GM10266 (cell line): ENCODE measurements around the gene NCSTN.
A peak's percentile ranks its signal among the peaks of the same experiment; 100 is the strongest.

ENCODE experiments used
- DNase-seq: peaks from one replicate; pipeline ENCODE4 v3.0.0; 2012; ENCODE audit errors: extremely low spot score
- TF ChIP-seq, protein P1 (sequence below): IDR thresholded peaks from 2 replicates; pipeline ENCODE4 v1.5.1; 2012; ENCODE audit warnings: mild to moderate bottlenecking, low read depth; ENCODE audit not compliant: control insufficient read depth, insufficient read depth; ENCODE audit errors: missing control alignments

Gene NCSTN

DNA sequence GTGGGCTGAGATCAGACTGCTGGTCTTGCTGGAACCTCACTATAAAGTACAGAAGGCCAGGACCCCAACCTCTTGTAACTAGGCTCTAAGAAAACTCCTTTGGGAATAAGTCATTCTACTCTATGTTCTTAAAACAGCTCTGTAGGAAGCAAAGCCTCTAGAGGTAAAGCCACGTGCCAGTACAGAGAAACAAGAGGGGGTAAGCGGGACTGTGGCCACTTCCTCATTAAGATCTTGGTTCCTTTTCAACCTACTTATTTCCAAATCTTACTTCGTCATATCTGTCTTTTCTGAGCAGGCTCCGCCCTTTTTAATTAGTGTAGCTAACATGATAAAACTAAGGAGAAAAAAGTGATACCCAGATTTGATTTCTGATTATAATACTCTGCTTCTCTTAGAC lies 3.8 kb downstream of the NCSTN start:
- TF ChIP-seq, protein P1, sequence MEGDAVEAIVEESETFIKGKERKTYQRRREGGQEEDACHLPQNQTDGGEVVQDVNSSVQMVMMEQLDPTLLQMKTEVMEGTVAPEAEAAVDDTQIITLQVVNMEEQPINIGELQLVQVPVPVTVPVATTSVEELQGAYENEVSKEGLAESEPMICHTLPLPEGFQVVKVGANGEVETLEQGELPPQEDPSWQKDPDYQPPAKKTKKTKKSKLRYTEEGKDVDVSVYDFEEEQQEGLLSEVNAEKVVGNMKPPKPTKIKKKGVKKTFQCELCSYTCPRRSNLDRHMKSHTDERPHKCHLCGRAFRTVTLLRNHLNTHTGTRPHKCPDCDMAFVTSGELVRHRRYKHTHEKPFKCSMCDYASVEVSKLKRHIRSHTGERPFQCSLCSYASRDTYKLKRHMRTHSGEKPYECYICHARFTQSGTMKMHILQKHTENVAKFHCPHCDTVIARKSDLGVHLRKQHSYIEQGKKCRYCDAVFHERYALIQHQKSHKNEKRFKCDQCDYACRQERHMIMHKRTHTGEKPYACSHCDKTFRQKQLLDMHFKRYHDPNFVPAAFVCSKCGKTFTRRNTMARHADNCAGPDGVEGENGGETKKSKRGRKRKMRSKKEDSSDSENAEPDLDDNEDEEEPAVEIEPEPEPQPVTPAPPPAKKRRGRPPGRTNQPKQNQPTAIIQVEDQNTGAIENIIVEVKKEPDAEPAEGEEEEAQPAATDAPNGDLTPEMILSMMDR = no peak
- no peak for DNase-seq

DNA sequence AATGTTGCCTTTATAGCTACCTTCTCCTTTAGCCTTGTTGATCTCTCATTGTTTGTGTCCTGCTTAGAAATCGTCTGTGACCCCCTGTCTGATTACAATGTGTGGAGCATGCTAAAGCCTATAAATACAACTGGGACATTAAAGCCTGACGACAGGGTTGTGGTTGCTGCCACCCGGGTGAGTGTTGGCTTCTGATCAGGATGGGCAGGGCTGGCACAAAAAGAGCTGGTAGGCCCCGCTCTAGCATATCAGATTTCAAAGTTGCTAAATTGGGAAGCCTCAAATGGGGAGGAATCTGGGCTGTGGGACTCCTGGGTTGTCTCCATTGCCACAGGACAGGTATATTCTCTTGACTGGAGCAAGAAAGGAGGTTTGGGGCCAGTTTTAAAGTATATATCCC lies 8.4 kb downstream of the NCSTN start:
- TF ChIP-seq, protein P1 = no peak
- no peak for DNase-seq

DNA sequence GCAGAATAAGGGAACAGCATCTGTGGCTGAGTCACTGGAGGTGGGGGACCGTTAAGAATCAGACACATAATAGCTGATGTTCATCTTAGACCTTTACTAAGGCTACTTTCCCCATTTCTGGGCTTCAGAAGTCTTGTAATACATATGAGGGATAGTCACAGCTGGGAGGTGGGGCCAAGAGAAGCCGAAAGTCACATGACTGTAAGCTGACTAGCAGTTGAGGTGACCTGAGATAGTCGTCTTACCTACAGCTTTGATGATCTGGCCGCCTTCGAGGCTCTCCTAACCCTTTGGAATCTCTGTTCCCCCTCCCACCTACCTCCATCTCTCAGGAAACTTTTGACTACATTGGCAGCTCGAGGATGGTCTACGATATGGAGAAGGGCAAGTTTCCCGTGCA lies 9.4 kb downstream of the NCSTN start:
- TF ChIP-seq, protein P1 = no peak
- no peak for DNase-seq

DNA sequence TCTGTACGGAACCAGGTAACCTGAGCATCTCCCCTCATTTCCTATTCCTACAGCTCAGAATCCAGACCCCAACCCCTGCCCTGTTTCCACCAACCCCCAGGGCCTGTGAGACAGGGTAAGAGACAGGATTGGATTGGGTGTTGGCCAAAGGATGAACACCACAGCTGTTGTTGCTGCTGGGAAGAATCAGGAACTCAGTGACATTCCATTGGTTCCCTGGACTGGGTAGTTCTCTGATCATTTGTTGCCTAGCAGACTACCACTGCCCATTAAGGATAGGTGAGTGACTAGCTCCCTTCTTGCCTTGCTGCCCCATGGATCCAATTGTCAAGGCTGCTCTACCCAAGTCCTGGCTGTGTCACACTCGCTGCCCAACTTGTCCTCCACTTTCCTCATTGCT lies 10.0 kb downstream of the NCSTN start:
- DNase-seq = no peak
- TF ChIP-seq, protein P1 = no peak

DNA sequence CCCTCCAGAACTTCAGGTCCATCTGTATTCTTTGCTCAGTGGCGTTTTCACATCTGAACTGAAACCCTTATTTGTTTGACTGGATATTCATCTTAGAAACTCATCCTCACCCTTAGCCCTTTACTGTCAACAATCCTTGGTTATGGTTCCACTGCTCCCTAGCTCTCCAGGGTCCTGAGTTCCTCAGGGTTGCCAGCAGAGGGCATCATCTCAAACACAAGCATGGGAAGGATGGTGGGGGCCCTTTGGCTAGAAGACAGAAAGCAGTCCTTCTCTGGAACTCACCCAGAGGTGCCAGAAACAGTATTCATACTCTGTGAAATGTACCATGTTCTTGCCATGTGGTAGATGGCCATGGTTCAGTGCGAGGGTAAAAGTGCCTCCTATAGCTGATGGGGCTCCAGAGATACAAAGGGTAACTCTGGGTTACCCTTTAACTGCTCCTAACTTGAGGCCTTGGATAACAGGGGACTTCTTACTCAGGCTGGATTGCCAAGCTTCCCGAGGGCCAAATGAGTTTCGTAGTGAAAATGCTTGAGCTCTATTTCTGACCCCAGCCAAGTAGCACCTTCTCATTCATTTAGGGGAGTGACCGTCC lies 11.3 kb downstream of the NCSTN start:
- DNase-seq = no peak
- TF ChIP-seq, protein P1 = peak; percentile 49

DNA sequence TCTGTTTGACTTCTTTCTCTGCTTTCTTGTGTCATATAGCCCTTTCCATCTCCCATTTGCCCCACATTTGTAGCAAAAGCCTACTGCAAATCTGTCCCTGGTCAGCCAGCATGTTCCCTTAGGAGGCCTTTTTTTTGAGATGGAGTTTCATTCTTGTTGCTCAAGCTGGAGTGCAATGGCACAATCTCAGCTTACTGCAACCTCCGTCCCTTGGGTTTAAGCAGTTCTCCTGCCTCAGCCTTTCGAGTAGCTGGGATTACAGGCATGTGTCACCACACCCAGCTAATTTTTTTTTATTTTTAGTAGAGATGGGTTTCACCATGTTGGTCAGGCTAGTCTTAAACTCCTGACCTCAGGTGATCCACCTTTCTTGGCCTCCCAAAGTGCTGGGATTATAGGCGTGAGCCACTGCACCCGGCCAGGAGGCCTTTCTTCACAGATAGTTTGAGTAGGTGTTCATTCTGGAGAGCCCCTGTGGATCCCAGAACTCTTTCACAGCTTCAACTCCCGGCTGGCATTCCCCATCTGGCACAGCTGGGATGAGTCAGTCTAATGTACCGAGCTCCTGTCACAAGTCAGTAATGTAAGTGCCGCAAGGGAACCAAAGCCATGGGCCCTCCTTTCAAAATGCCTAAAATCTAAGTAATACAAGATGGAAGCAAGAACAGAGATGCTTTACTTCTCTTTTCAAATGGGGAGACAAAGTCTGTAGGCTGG lies 14.3 kb downstream of the NCSTN start:
- TF ChIP-seq, protein P1 = no peak
- DNase-seq = no peak

DNA sequence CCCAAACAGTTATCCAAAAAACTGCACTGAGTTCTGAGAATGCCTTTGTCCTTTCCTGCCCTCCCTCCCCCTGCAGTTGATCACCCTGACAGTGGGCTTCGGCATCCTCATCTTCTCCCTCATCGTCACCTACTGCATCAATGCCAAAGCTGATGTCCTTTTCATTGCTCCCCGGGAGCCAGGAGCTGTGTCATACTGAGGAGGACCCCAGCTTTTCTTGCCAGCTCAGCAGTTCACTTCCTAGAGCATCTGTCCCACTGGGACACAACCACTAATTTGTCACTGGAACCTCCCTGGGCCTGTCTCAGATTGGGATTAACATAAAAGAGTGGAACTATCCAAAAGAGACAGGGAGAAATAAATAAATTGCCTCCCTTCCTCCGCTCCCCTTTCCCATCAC lies 14.9 kb downstream of the NCSTN start:
- TF ChIP-seq, protein P1 = no peak
- DNase-seq = no peak
